Measurements from ENCODE around the gene TNFSF8.

The TNFSF8 gene

GRCh38 chr9:114898741-114899140 lies 31.6 kb downstream of the TNFSF8 start:
- TF ChIP-seq, protein P1, sequence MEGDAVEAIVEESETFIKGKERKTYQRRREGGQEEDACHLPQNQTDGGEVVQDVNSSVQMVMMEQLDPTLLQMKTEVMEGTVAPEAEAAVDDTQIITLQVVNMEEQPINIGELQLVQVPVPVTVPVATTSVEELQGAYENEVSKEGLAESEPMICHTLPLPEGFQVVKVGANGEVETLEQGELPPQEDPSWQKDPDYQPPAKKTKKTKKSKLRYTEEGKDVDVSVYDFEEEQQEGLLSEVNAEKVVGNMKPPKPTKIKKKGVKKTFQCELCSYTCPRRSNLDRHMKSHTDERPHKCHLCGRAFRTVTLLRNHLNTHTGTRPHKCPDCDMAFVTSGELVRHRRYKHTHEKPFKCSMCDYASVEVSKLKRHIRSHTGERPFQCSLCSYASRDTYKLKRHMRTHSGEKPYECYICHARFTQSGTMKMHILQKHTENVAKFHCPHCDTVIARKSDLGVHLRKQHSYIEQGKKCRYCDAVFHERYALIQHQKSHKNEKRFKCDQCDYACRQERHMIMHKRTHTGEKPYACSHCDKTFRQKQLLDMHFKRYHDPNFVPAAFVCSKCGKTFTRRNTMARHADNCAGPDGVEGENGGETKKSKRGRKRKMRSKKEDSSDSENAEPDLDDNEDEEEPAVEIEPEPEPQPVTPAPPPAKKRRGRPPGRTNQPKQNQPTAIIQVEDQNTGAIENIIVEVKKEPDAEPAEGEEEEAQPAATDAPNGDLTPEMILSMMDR (IDR thresholded peaks at IDR 0.05), result no peak
- no peak for TF ChIP-seq ZFX (IDR thresholded peaks at IDR 0.05; ENCODE audit: borderline replicate concordance)
- H3K27ac ChIP-seq, result no peak overlapping the region

DNA sequence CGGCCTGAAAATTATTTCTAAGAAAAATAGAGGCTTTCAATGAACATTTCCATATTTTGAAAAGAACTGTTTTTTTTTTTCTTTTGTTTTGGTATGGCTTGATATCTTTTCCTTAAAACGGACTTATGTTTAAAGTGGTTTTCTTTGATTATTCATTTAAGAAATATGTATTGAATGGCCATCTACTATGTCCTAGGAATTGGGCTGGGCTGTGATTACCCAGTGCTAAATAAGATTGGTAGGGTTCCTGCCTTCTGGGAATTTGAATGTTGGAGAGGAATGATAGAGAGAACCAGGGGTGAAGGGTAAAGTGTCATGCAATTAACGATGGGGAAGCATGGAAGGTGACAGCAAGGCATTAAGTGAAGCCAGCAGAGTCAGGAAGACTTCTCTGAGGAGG lies 33.2 kb downstream of the TNFSF8 start:
- no peak for TF ChIP-seq ZFX (IDR thresholded peaks at IDR 0.05; ENCODE audit: borderline replicate concordance)
- TF ChIP-seq, protein P1 (IDR thresholded peaks at IDR 0.05), result no peak
- no peak overlapping the region for H3K27ac ChIP-seq

GRCh38 chr9:114896344-114896743 lies 34.0 kb downstream of the TNFSF8 start:
- TF ChIP-seq, protein P1 (IDR thresholded peaks at IDR 0.05), result no peak
- no peak for TF ChIP-seq ZFX (IDR thresholded peaks at IDR 0.05; ENCODE audit: borderline replicate concordance)
- no peak overlapping the region for H3K27ac ChIP-seq

DNA sequence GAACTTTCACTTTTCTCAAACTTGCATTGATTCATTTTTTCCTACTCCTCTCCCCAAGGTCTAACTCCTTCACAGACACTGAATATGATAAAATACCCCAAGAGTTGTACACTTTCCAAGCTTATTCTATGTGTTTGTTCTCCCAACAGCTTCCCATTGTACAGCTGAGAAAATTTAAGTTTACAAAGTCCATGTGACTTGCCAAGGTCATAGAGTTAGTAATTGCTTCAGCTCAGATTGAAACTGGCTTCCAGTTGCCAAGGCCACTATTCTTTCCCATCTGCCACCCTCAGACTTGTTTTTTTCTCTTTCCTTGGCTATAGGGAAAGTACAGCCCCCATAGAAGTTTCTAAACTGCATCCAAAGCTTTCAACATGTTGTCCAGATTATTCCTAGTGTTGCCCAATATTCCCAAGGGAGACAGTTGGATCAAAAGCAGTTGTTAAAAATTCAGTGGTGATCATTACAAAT lies 34.8 kb downstream of the TNFSF8 start:
- no peak for TF ChIP-seq ZFX (IDR thresholded peaks at IDR 0.05; ENCODE audit: borderline replicate concordance)
- TF ChIP-seq, protein P1 (IDR thresholded peaks at IDR 0.05), result no peak
- H3K27ac ChIP-seq, result no peak overlapping the region

GRCh38 chr9:114894609-114895433 lies 35.6 kb downstream of the TNFSF8 start:
- TF ChIP-seq, protein P1 (IDR thresholded peaks at IDR 0.05), result no peak
- no peak for TF ChIP-seq ZFX (IDR thresholded peaks at IDR 0.05; ENCODE audit: borderline replicate concordance)
- no peak overlapping the region for H3K27ac ChIP-seq

DNA sequence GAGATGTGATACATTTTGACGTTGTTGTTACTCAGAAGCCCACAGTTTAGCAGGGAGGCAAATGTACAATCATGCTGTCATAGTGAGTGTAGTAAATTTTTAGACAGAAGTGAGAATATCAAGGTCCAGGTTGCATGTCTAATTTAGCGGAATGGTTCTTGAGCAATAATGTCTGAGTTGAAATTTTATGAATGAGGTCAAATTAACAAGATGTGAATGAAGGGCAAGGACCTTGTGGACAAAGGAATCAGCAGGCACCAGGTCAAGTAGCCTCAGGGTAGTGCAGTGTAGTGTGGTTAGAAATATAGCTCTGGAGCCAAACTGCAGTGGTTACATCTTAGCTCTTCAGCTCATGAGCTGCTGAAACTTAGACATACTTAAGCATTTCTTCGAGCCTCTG lies 36.2 kb downstream of the TNFSF8 start:
- no peak for TF ChIP-seq ZFX (IDR thresholded peaks at IDR 0.05; ENCODE audit: borderline replicate concordance)
- TF ChIP-seq, protein P1 (IDR thresholded peaks at IDR 0.05), result no peak
- no peak overlapping the region for H3K27ac ChIP-seq

Data from 22Rv1 (cell line).